HepG2 (cell line): ENCODE results near the gene PDZD4. TPM values are rescaled to one million over a fixed set of nuclear protein-coding genes. Genes with fewer than 3 reads are reported as not detected.

ENCODE experiments used
- GABPA ChIP-seq, 2 experiments: IDR thresholded peaks; 2 replicates each; pipeline ENCODE4 v1.6.1; 2011 to 2016; ENCODE audit warnings: low read depth in 2 of 2, low read length in 1 of 2, missing biosample characterization in 1 of 2, missing genetic modification characterization in 1 of 2
- HMG20B ChIP-seq: conservative IDR thresholded peaks from 2 replicates; pipeline ENCODE4 v1.6.1; 2016; ENCODE audit warnings: missing genetic modification reagents, missing compliant biosample characterization
- HOXA3 ChIP-seq: sonication (generic); formaldehyde crosslinking; IDR thresholded peaks from 2 replicates; pipeline ENCODE4 v1.5.0; 2020; ENCODE audit warnings: missing genetic modification reagents
- HOXA5 ChIP-seq: sonication (generic); formaldehyde crosslinking; IDR thresholded peaks from 2 replicates; pipeline ENCODE4 v1.4.0; 2020; ENCODE audit warnings: missing genetic modification reagents
- IRX3 ChIP-seq: sonication (generic); formaldehyde crosslinking; IDR thresholded peaks from 2 replicates; pipeline ENCODE4 v1.8.1; 2023; ENCODE audit warnings: mild to moderate bottlenecking, low read depth, missing genetic modification reagents, borderline replicate concordance
- RFX3 ChIP-seq: IDR thresholded peaks from 2 replicates; pipeline ENCODE4 v1.6.1; 2016; ENCODE audit warnings: missing biosample characterization, missing genetic modification reagents
- SSRP1 ChIP-seq: IDR thresholded peaks from 2 replicates; pipeline ENCODE4 v1.6.1; 2016; ENCODE audit warnings: control low read depth
- ZNF224 ChIP-seq: sonication (generic); formaldehyde crosslinking; IDR thresholded peaks from 2 replicates; pipeline ENCODE4 v1.5.0; 2020; ENCODE audit warnings: mild to moderate bottlenecking, missing genetic modification reagents
- ZNF333 ChIP-seq: sonication (generic); formaldehyde crosslinking; IDR thresholded peaks from 2 replicates; pipeline ENCODE4 v1.4.0; 2020; ENCODE audit warnings: mild to moderate bottlenecking, missing genetic modification reagents, borderline replicate concordance
- ZNF33A ChIP-seq: sonication (generic); formaldehyde crosslinking; IDR thresholded peaks from 2 replicates; pipeline ENCODE4 v1.5.1; 2020; ENCODE audit warnings: missing genetic modification reagents, mild to moderate bottlenecking, moderate library complexity, borderline replicate concordance
- ZNF446 ChIP-seq: sonication (generic); formaldehyde crosslinking; IDR thresholded peaks from 2 replicates; pipeline ENCODE4 v1.5.0; 2020; ENCODE audit warnings: mild to moderate bottlenecking, missing genetic modification reagents
- ZNF724P ChIP-seq: sonication (generic); formaldehyde crosslinking; IDR thresholded peaks from 2 replicates; pipeline ENCODE4 v1.8.0; 2022; ENCODE audit warnings: missing genetic modification reagents, borderline replicate concordance
- ZNF891 ChIP-seq: sonication (generic); formaldehyde crosslinking; IDR thresholded peaks from 2 replicates; pipeline ENCODE4 v1.5.0; 2020; ENCODE audit warnings: mild to moderate bottlenecking, missing genetic modification reagents
- polyA plus RNA-seq, 8 experiments: library from polyadenylated mRNA; depleted of rRNA in 3 of 8; stranded (reverse) in 7 of 8; unstranded in 1 of 8; fragments of >200 nt; fragmentation: Illumina TruSeq in 4 of 8; extraction: Trizol in 4 of 8; gene quantifications; 2 replicates each; pipeline versions ENCODE4 v1.2.1 to v1.2.3, GENCODE V29; 2011 to 2016; ENCODE audit warnings: low read depth in 4 of 8, missing spikeins in 1 of 8, mixed read lengths in 1 of 8; ENCODE audit not compliant: insufficient read depth in 1 of 8
- total RNA-seq, 5 experiments: library from RNA; depleted of rRNA; stranded (reverse); fragments of >200 nt; fragmentation: Illumina TruSeq; extraction: Trizol; gene quantifications; 2 replicates each; pipeline ENCODE4 v1.2.3, GENCODE V29; 2016; ENCODE audit warnings: low read depth in 1 of 5
- TF ChIP-seq, protein P1 (sequence below): sonication (generic); formaldehyde crosslinking; IDR thresholded peaks from 2 replicates; pipeline ENCODE4 v1.5.0; 2020; ENCODE audit warnings: mild to moderate bottlenecking, missing genetic modification reagents
- TF ChIP-seq, protein P2 (sequence below): sonication (generic); formaldehyde crosslinking; IDR thresholded peaks from 2 replicates; pipeline ENCODE4 v1.4.0; 2020; ENCODE audit warnings: missing genetic modification reagents
- TF ChIP-seq, protein P3 (sequence below): sonication (generic); formaldehyde crosslinking; IDR thresholded peaks from 2 replicates; pipeline ENCODE4 v1.5.0; 2020; ENCODE audit warnings: mild to moderate bottlenecking, missing genetic modification reagents, borderline replicate concordance
- TF ChIP-seq, protein P4 (sequence below): IDR thresholded peaks from 2 replicates; pipeline ENCODE4 v1.6.1; 2016; ENCODE audit warnings: low read depth
- TF ChIP-seq, protein P5 (sequence below): sonication (generic); formaldehyde crosslinking; IDR thresholded peaks from 2 replicates; pipeline ENCODE4 v1.8.0; 2022; ENCODE audit warnings: mild to moderate bottlenecking, missing genetic modification reagents, moderate library complexity

The PDZD4 gene
- total and polyA plus RNA-seq, 2 of the 13 experiments (the other 11 are each of a cell fraction or from before 2014, with no cell fraction given), result not detected

DNA sequence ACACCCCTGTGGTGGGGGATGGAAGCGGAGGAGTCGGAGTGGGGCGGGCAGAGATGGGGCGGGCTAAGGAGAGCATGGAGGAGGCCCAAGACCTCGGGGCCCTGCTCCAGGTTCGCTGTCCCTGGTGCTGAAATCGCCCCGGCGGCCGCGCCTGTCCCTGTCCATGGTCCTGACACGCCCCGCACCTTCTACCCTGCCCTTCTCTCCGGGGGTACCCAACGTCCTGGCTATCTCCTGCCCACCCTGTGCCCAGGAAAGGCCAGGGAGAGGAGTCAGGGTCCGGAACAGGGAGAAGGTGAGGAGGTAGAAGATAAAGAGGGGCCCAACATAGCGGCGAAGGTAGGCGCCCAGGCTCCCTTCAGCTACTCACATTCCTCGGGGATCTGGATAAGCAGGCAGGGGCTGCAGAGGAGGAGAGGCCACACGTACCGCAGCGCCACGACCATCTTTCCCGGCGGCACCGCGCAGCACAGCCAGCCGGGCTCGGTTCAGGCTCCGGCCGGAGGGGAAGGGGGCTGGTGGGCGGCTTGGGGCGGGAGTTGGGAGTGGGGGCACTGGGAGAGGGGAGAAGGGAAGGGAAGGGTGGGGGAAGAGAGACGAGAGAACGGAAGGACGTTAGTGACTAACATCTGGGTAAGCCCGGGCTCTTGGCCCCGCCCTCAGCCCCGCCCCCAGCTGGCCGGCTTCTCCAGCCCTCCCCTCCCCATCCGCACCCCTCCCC, 45.2 kb upstream of the PDZD4 start (continued):
- peak; percentile 99 for TF ChIP-seq IRX3 (CRISPR knock-in tag)
- peak; percentile 97; the same call in 1 of the 2 replicates for TF ChIP-seq ZNF724P
- TF ChIP-seq HMG20B (CRISPR knock-in tag), result peak; percentile 98
- TF ChIP-seq, protein P1, sequence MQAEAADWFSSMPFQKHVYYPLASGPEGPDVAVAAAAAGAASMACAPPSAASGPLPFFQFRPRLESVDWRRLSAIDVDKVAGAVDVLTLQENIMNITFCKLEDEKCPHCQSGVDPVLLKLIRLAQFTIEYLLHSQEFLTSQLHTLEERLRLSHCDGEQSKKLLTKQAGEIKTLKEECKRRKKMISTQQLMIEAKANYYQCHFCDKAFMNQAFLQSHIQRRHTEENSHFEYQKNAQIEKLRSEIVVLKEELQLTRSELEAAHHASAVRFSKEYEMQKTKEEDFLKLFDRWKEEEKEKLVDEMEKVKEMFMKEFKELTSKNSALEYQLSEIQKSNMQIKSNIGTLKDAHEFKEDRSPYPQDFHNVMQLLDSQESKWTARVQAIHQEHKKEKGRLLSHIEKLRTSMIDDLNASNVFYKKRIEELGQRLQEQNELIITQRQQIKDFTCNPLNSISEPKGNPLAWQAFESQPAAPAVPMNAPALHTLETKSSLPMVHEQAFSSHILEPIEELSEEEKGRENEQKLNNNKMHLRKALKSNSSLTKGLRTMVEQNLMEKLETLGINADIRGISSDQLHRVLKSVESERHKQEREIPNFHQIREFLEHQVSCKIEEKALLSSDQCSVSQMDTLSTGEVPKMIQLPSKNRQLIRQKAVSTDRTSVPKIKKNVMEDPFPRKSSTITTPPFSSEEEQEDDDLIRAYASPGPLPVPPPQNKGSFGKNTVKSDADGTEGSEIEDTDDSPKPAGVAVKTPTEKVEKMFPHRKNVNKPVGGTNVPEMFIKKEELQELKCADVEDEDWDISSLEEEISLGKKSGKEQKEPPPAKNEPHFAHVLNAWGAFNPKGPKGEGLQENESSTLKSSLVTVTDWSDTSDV (CRISPR knock-in tag), result peak; percentile 100
- TF ChIP-seq ZNF33A, result peak; percentile 98
- TF ChIP-seq HOXA3 (CRISPR knock-in tag), result peak; percentile 95
- TF ChIP-seq, protein P2, sequence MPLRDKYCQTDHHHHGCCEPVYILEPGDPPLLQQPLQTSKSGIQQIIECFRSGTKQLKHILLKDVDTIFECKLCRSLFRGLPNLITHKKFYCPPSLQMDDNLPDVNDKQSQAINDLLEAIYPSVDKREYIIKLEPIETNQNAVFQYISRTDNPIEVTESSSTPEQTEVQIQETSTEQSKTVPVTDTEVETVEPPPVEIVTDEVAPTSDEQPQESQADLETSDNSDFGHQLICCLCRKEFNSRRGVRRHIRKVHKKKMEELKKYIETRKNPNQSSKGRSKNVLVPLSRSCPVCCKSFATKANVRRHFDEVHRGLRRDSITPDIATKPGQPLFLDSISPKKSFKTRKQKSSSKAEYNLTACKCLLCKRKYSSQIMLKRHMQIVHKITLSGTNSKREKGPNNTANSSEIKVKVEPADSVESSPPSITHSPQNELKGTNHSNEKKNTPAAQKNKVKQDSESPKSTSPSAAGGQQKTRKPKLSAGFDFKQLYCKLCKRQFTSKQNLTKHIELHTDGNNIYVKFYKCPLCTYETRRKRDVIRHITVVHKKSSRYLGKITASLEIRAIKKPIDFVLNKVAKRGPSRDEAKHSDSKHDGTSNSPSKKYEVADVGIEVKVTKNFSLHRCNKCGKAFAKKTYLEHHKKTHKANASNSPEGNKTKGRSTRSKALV (CRISPR knock-in tag), result peak; percentile 98
- TF ChIP-seq, protein P3, sequence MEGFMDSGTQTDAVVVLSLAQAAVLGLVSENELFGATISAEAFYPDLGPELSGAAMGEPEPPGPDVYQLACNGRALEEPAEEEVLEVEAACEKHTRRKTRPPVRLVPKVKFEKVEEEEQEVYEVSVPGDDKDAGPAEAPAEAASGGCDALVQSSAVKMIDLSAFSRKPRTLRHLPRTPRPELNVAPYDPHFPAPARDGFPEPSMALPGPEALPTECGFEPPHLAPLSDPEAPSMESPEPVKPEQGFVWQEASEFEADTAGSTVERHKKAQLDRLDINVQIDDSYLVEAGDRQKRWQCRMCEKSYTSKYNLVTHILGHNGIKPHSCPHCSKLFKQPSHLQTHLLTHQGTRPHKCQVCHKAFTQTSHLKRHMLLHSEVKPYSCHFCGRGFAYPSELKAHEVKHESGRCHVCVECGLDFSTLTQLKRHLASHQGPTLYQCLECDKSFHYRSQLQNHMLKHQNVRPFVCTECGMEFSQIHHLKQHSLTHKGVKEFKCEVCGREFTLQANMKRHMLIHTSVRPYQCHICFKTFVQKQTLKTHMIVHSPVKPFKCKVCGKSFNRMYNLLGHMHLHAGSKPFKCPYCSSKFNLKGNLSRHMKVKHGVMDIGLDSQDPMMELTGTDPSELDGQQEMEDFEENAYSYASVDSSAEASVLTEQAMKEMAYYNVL (CRISPR knock-in tag), result peak; percentile 97
- TF ChIP-seq ZNF446, result peak; percentile 100
- no peak for TF ChIP-seq GABPA (IDR thresholded peaks at IDR 0.05; ENCODE audit: low read depth, low read length)
- TF ChIP-seq GABPA (CRISPR knock-in tag; IDR thresholded peaks at IDR 0.05; ENCODE audit: low read depth), result peak; percentile 67
- TF ChIP-seq ZNF224 (CRISPR knock-in tag), result peak; percentile 99
- TF ChIP-seq, protein P4, sequence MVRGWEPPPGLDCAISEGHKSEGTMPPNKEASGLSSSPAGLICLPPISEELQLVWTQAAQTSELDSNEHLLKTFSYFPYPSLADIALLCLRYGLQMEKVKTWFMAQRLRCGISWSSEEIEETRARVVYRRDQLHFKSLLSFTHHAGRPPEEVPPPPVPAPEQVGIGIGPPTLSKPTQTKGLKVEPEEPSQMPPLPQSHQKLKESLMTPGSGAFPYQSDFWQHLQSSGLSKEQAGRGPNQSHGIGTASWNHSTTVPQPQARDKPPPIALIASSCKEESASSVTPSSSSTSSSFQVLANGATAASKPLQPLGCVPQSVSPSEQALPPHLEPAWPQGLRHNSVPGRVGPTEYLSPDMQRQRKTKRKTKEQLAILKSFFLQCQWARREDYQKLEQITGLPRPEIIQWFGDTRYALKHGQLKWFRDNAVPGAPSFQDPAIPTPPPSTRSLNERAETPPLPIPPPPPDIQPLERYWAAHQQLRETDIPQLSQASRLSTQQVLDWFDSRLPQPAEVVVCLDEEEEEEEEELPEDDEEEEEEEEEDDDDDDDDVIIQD, result peak; percentile 94
- peak; percentile 100 for TF ChIP-seq ZNF891 (CRISPR knock-in tag)
- TF ChIP-seq HOXA5, result peak; percentile 100
- TF ChIP-seq ZNF333 (CRISPR knock-in tag), result peak; percentile 100
- TF ChIP-seq SSRP1 (CRISPR knock-in tag), result no peak
- TF ChIP-seq, protein P5, sequence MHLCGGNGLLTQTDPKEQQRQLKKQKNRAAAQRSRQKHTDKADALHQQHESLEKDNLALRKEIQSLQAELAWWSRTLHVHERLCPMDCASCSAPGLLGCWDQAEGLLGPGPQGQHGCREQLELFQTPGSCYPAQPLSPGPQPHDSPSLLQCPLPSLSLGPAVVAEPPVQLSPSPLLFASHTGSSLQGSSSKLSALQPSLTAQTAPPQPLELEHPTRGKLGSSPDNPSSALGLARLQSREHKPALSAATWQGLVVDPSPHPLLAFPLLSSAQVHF, result peak; percentile 98
- peak; percentile 75 for TF ChIP-seq RFX3 (CRISPR knock-in tag)
